Right kidney (tissue), 1 donor: ENCODE data around the gene BTRC.
"Not testable (repeated sequence)": the region's sequence is repeated elsewhere in the genome, so short reads cannot be mapped to it uniquely, and the experiment has no call there.

Experiments used
- DNase-seq: peaks from one replicate; pipeline ENCODE4 v3.0.0-alpha.2; 2016

BTRC gene

GRCh38 chr10:101587725-101588653 is 234.0 kb downstream of the BTRC start, which contains the start of the genes DPCD and POLL:
Gene DPCD (plus strand): TSS chr10:101588321. CDS start chr10:101588337, 16 bp downstream.
Gene POLL (minus strand): TSS chr10:101588257. CDS start chr10:101587360, 897 bp downstream.
- DNase-seq = peak; percentile 92

DNA sequence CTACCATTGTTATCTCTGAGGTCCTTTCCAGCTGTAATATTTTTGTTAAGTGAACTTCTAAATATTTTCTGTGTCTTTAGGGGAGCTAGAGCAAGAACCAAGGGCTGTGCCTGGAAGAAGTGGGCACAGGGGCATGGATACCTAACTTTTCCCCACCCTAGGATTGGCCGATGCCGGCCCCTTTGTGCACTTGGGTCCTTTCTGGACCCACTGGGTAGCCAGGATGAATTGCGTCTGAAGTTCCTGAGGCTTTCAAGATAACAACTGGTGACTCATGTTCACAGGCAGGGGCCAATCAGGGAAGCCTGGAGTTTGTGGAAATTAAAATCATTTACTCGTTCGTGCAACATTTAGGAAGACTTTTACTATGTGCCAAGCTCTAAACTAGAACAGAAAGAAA is 234.9 kb downstream of the BTRC start:
- no peak for DNase-seq

GRCh38 chr10:101593331-101593730 is 239.4 kb downstream of the BTRC start:
- DNase-seq = not testable (repeated sequence)

DNA sequence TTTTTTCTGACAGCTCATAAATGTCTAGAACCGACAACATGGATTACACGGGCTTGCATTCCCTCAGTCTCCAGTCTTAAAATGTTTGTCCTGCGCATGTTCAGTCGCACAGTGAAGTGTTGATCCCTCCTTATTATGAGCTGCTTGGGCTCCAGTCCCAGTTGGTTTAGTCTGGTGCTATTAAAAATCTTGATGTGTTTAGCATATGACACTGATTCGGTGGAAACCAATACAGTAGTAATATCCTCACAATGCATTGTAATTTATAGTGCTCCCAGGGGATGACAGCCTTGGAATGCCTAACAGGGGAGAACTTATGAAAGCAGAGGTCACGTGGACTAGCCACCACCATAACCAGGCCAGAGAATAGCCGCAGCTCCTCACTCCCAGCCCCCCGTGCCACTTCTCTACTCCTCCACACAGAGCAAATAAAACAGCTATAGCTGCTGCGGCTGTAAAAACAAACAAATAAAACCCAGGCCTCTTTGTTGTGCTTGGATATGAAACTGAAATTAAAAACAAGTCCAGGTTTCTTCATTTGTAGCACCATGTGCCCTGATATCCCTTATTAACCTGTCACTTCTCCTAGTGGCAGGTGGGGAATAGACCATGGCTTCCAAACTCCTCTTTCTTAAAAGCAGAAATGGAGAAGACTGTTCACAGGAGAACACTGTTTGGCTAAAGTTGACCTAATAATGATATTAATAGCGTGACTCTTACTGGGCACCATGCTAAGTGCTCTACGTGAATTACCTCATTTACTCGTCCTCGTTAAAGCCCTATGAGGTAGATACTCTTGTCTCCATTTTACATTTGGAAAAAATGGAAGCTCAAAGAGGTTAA is 241.8 kb downstream of the BTRC start:
- DNase-seq = no peak

GRCh38 chr10:101597091-101597900 is 243.3 kb downstream of the BTRC start:
- no peak for DNase-seq

GRCh38 chr10:101601541-101601940 is 247.6 kb downstream of the BTRC start:
- no peak for DNase-seq

- peak; percentile 56 for DNase-seq
Observed at GRCh38 chr10:101602761-101603398, 248.9 kb downstream of the BTRC start.
